Esophagus muscularis mucosa (tissue), 4 donors: ENCODE results near the gene VMP1. TPM values are rescaled to one million over a fixed set of nuclear protein-coding genes. Genes with fewer than 3 reads are reported as not detected.
"Not testable (repeated sequence)": the region's sequence is repeated elsewhere in the genome, so short reads cannot be mapped to it uniquely, and the experiment has no call there.

Source experiments
- DNase-seq: peaks from one replicate; pipeline ENCODE4 v3.0.0-alpha.2; 2017; ENCODE audit errors: extremely low spot score
- H3K27ac ChIP-seq, 4 donors: fragments of 200-600 bp; sonication (generic); replicated peaks in 1 of 4; 1 replicate in 3 of 4; 2 replicates in 1 of 4; pipeline ENCODE4 v1.5.1; 2016 to 2019; ENCODE audit warnings: mild to moderate bottlenecking in 1 of 4
- H3K27me3 ChIP-seq, 4 donors: fragments of 200-600 bp; sonication (generic); one replicate each; pipeline versions ENCODE4 v1.5.1 to v1.6.0; 2016 to 2019
- H3K36me3 ChIP-seq, 4 donors: fragments of 200-600 bp; sonication (generic); one replicate each; pipeline ENCODE4 v1.5.1; 2016 to 2019
- H3K4me1 ChIP-seq, 4 donors: fragments of 200-600 bp; sonication (generic); one replicate each; pipeline ENCODE4 v1.5.1; 2016 to 2019
- H3K4me3 ChIP-seq, 4 donors: fragments of 200-600 bp; sonication (generic); 1 replicate in 2 of 4; 2 replicates in 2 of 4; pipeline ENCODE4 v1.5.1; 2016 to 2019; ENCODE audit warnings: mild to moderate bottlenecking in 4 of 4, moderate library complexity in 1 of 4
- H3K9me3 ChIP-seq, 4 donors: fragments of 200-600 bp; sonication (generic); 1 replicate in 3 of 4; 2 replicates in 1 of 4; pipeline ENCODE4 v1.5.1; 2016 to 2019
- EP300 ChIP-seq: sonication (generic); formaldehyde crosslinking; IDR thresholded peaks from one replicate; pipeline ENCODE4 v1.6.1; 2017; ENCODE audit warnings: antibody characterized with exemption
- POLR2A ChIP-seq: fragments of 450-650 bp; IDR thresholded peaks from one replicate; pipeline ENCODE4 v1.6.1; 2017; ENCODE audit warnings: antibody characterized with exemption, moderate library complexity, mild to moderate bottlenecking, low read depth
- POLR2AphosphoS5 ChIP-seq, 2 donors: sonication (generic); formaldehyde crosslinking; IDR thresholded peaks; one replicate each; pipeline ENCODE4 v1.6.1; 2017; ENCODE audit warnings: antibody characterized with exemption in 2 of 2
- WGBS: methylation state at CpG from one replicate; pipeline ENCODE4 v1.1.5; 2018; 5-methylcytosine and 5-hydroxymethylcytosine counted together
- intact Hi-C: fragments of 100-400 bp; cut with DNase I; formaldehyde crosslinking; loops from one replicate; pipeline ENCODE4 v1.15.1; 2023
- total RNA-seq, 4 donors: library from RNA; depleted of rRNA; stranded (reverse); fragments of >200 nt; gene quantifications; one replicate each; pipeline versions ENCODE4 v1.1.0 to v1.2.1, GENCODE V29; 2016
- TF ChIP-seq, protein P1 (sequence below), 3 experiments: fragments of 200-600 bp in 2 of 3; fragments of 450-650 bp in 1 of 3; sonication (generic) in 2 of 3; IDR thresholded peaks; one replicate each; pipeline ENCODE4 v1.5.1; 2017 to 2019; ENCODE audit warnings: antibody characterized with exemption in 3 of 3, mild to moderate bottlenecking in 2 of 3, moderate library complexity in 1 of 3

Gene VMP1
- total RNA-seq, 4 donors from 2014 or later: 47.3 to 137 (median 59.6) TPM

GRCh38 chr17:59777033-59777432 is 69.6 kb downstream of the VMP1 start:
- DNase-seq: no peak
- WGBS: 62% methylated on average over 3 of the region's 3 CpGs
- Histone ChIP-seq H3K9me3 (no peaks in the 10 kb centered on the region), H3K4me1 (peaks cover 0 to 5% (median 0%) of the 10 kb centered on the region in 4 donors), H3K27ac (no peak overlapping the region), H3K27me3 (no peaks in the 10 kb centered on the region), H3K4me3 (no peak overlapping the region), H3K36me3 (peaks cover 0 to 50% (median 37%) of the 10 kb centered on the region in 4 donors)
- intact Hi-C loops: no loop called here
- no peak for TF ChIP-seq POLR2A
- TF ChIP-seq POLR2AphosphoS5 (IDR thresholded peaks at IDR 0.05): no peak
- no peak for TF ChIP-seq EP300
- TF ChIP-seq, protein P1, sequence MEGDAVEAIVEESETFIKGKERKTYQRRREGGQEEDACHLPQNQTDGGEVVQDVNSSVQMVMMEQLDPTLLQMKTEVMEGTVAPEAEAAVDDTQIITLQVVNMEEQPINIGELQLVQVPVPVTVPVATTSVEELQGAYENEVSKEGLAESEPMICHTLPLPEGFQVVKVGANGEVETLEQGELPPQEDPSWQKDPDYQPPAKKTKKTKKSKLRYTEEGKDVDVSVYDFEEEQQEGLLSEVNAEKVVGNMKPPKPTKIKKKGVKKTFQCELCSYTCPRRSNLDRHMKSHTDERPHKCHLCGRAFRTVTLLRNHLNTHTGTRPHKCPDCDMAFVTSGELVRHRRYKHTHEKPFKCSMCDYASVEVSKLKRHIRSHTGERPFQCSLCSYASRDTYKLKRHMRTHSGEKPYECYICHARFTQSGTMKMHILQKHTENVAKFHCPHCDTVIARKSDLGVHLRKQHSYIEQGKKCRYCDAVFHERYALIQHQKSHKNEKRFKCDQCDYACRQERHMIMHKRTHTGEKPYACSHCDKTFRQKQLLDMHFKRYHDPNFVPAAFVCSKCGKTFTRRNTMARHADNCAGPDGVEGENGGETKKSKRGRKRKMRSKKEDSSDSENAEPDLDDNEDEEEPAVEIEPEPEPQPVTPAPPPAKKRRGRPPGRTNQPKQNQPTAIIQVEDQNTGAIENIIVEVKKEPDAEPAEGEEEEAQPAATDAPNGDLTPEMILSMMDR (IDR thresholded peaks at IDR 0.05): no peak

DNA sequence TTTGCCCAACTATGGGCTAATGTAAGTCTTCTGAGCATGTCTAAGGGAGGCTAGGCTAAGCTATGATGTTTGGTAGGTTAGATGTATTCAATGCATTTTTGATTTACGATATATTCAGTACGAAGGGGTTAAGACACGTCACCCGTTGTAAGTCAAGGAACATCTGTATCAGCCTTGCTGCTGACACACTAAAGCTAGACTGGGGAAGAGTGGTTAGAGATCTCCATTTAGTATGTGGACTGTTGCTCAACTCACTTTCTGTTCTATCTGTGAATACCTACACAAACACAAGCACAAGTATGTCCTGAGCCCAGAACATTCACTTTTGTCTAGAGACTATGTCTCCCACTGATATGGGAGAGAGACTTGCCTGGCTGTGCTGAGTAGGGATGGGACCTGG is 71.5 kb downstream of the VMP1 start:
- no peak for DNase-seq
- intact Hi-C loops: no loop called here
- no peaks in the 10 kb centered on the region for H3K9me3 ChIP-seq
- H3K4me3 ChIP-seq: no peak overlapping the region
- H3K36me3 ChIP-seq: peaks cover 0 to 42% (median 32%) of the 10 kb centered on the region in 4 donors
- H3K27ac ChIP-seq: no peak overlapping the region
- no peak for TF ChIP-seq POLR2A
- TF ChIP-seq, protein P1 (IDR thresholded peaks at IDR 0.05): no peak
- TF ChIP-seq EP300: no peak
- TF ChIP-seq POLR2AphosphoS5 (IDR thresholded peaks at IDR 0.05): no peak
- H3K4me1 ChIP-seq: peaks cover 7 to 19% (median 14%) of the 10 kb centered on the region in 4 donors
- no peaks in the 10 kb centered on the region for H3K27me3 ChIP-seq
- 95% methylated on average over 4 of the region's 4 CpGs for WGBS

DNA sequence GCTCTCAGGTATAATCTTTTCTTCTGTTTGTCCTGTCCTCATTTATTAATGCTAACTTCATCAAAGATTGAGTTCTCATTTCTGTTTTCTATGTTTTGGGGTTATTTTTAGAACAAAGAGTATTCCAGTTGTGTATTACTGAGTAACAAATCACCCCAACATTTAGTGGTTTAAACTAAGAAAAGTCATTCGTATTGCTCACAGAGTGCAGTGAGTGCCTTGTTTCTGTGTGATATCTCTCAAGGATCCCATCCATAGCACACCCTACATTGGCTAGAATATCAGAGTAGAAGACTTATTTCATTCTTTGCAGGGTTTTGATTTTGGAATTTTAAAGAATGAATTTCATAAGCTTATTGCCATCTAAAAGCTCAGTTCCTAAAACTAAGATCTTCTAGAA is 72.1 kb downstream of the VMP1 start:
- H3K9me3 ChIP-seq: no peaks in the 10 kb centered on the region
- H3K4me1 ChIP-seq: peaks cover 13 to 24% (median 19%) of the 10 kb centered on the region in 4 donors
- no peak overlapping the region for H3K27ac ChIP-seq
- 83% methylated on average over 1 of the region's 1 CpG for WGBS
- no peak for TF ChIP-seq POLR2A
- no peak for TF ChIP-seq POLR2AphosphoS5 (IDR thresholded peaks at IDR 0.05)
- TF ChIP-seq EP300: no peak
- TF ChIP-seq, protein P1 (IDR thresholded peaks at IDR 0.05): no peak
- DNase-seq: no peak
- peaks cover 0 to 36% (median 27%) of the 10 kb centered on the region in 4 donors for H3K36me3 ChIP-seq
- no peak overlapping the region for H3K4me3 ChIP-seq
- H3K27me3 ChIP-seq: no peaks in the 10 kb centered on the region
- intact Hi-C loops: no loop called here

DNA sequence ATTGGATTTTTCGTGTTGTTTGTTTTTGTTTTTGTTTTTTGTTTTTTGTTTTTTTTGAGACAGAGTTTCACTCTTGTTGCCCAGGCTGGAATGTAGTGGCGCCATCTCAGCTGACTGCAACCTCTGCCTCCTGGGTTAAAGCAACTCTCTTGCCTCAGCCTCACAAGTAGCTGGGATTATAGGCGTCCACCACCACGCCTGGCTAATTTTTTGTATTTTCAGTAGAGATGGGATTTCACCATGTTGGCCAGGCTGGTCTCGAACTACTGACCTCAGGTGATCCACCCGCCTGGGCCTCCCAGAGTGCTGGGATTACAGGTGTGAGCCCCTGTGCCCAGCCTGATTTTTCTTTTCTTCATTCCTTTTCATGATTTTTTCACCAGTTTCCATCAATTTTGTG is 73.1 kb downstream of the VMP1 start:
- WGBS: 96% methylated on average over 6 of the region's 6 CpGs
- H3K27me3 ChIP-seq, DNase-seq, intact Hi-C loops, H3K27ac ChIP-seq, H3K9me3 ChIP-seq, H3K4me3 ChIP-seq: not testable (repeated sequence)
- Histone ChIP-seq H3K36me3 (peaks cover 0 to 26% (median 17%) of the 10 kb centered on the region in 4 donors), H3K4me1 (peaks cover 21 to 35% (median 29%) of the 10 kb centered on the region in 4 donors)

DNA sequence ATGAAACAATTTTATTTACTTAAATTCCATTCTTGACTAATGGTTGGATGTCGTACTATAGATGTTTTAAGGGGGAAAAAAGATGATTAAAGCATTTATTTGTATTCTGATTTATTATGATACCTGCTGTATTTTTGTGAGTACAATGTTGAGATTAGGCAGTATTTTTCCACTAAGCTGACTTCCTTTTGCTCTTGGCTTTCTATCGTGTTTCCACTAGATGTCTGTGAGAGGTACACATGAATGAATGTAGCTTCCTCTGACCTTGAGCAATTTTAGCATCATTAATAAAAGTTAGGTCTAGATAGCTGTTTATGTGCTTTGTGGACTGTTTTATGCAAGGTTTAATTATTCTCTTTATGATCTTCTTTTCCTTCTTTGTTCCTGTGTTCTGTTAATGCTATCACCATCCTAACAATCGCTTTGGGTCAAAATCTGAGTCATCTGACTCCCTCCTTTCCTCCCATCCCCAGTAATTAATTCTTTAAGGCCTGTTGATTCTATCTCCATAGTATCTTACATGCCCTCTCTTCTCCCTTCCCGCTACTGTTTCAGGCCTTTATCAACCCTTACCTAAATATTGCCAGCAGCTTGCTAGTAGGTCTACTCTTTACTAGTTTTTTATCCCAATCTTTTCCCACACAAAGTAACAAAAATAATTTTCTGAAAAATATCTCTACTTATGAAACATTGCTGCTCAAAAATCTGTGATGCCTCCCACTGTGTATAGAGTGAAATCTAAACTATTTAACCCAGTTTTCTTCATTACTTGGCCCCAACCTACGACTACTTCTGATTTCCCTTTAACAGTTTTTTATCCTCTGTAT is 76.0 kb downstream of the VMP1 start:
- Histone ChIP-seq H3K4me3 (peak overlapping the region in 1 of 4 donors; percentile 3), H3K9me3 (no peaks in the 10 kb centered on the region), H3K4me1 (peaks cover 42 to 64% (median 57%) of the 10 kb centered on the region in 4 donors), H3K36me3 (peaks cover 0 to 4% (median 0%) of the 10 kb centered on the region in 4 donors), H3K27me3 (no peaks in the 10 kb centered on the region), H3K27ac (peak overlapping the region; percentile 71 to 83 (median 77))
- TF ChIP-seq, protein P1 (IDR thresholded peaks at IDR 0.05): no peak
- TF ChIP-seq POLR2AphosphoS5 (IDR thresholded peaks at IDR 0.05) (peak in 1 of 2 donors; percentile 16), EP300 (no peak), POLR2A (no peak)
- intact Hi-C loops: no loop called here
- WGBS: 29% methylated on average over 5 of the region's 5 CpGs
- DNase-seq: no peak
